AG08395 (cell line): ENCODE measurements around the gene TET1.
"Not testable (repeated sequence)": the region's sequence is repeated elsewhere in the genome, so short reads cannot be mapped to it uniquely, and the experiment has no call there.

Experiments
- DNase-seq: peaks from one replicate; pipeline ENCODE4 v3.0.0; 2012; ENCODE audit warnings: mixed read lengths, low spot score

Gene TET1

DNA sequence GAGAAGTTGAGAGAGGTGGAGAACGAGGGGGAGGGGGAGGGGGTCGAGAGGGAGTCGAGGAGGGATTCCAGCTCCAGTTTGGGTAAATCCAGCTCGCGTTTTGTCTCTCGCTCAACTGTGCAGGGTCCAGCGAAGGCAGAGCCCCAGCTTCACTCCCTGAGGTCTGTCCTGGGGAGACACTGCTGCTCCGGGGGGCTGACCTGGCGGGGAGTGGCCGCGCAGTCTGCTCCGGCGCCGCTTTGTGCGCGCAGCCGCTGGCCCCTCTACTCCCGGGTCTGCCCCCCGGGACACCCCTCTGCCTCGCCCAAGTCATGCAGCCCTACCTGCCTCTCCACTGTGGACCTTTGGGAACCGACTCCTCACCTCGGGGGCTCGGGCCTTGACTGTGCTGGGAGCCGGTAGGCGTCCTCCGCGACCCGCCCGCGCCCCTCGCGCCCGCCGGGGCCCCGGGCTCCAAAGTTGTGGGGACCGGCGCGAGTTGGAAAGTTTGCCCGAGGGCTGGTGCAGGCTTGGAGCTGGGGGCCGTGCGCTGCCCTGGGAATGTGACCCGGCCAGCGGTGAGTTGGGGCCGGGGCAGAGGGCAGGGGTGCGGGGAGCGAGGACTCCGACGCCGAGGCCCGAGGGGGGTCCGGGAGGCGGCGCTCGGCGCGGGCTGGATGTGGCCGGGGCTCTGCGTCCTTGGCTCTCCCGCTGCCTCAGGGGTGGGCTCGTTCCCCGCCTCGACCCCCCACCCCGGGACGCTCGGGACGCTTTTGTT, at the start of gene TET1:
TET1 (plus strand) TSS at position 152 of the 757 bp plus-strand sequence. CDS start 12,002 bp downstream, outside the sequence.
- DNase-seq = peak; percentile 61

DNA sequence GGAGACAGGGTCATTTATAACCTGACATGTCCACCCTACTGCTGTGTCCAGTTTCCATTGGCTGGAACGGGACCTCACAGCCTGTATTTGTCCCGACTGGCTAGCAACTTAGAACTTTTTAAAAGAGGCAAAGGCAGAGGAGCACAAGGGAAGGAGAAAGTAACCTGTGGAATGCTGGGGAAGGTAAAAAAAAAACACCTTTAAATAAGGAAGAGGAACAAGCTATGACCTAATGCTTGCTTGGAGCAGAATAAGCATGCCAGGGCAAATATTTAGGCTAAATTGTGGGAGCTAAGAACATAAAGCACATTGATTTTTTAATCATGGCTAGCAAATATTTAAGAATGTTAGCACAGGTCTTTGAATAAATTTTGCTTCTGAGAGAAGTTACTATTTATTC, 43.9 kb upstream of the TET1 start:
- not testable (repeated sequence) for DNase-seq

DNA sequence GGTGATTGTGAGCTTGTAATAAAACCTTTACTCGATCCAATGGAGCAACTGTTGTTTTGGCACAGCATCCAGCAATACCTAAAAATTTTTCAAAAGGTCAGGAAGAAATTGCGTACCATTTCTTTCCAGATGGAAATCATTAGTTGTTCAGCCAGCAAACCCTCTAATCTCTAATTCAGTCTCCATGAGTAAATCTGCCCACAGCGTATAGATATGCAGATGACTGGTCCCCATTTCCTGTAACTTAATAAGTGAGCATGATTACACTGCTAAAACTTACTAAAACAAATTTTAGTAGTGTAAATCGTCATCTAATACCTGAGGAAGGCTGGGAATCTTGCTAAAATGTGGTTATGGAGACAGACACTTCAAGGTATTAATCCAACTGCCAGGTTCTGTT, 43.4 kb upstream of the TET1 start:
- DNase-seq = peak; percentile 24

DNA sequence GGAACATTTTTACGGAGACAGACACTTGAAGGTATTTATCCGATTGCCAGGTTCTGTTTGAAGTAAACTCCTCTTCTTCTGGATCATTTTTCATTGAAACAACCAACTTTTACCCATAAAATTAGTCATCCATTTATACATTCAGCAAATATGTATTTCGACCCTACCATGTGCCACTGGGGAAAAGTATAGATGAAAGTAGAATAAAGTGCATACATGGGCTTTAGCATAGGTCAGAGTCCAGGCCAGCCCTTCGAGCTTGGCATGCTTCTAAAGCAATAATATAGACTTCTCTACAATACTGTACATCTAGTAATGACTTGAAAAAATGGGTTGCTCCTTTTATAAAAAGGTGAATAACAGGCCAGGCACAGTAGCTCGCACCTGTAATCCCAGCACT, 42.9 kb upstream of the TET1 start:
- no peak for DNase-seq

DNA sequence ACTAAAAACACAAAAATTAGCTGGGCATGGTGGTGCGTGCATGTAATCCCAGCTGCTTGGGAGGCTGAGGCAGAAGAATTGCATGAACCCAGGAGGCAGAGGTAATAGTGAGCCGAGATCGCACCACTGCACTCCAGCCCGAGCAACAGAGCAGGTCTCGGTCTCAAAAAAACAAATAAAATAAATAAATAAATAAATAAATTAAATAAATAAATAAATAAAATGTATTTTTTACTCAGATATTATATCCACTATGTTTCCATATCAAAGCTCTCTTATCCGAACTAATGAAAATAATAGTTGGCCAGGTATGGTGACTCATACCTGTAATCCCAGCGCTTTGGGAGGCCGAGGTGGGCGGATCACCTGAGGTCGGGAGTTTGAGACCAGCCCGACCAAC, 41.5 kb upstream of the TET1 start:
- DNase-seq = not testable (repeated sequence)

DNA sequence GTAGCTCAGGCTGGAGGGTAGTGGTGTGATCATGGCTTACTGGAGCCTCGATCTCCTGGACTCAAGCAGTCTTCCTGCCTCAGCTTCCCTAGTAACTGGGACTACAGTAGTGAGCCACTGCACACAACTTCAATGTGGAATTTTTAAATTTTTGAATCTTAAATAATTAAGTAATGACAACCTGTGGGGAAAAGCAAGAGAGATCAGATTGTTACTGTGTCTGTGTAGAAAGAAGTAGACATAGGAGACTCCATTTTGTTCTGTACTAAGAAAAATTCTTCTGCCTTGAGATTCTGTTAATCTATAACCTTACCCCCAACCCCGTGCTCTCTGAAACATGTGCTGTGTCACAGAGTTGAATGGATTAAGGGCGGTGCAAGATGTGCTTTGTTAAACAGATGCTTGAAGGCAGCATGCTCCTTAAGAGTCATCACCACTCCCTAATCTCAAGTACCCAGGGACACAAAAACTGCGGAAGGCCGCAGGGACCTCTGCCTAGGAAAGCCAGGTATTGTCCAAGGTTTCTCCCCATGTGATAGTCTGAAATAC, 34.6 kb upstream of the TET1 start:
- not testable (repeated sequence) for DNase-seq

DNA sequence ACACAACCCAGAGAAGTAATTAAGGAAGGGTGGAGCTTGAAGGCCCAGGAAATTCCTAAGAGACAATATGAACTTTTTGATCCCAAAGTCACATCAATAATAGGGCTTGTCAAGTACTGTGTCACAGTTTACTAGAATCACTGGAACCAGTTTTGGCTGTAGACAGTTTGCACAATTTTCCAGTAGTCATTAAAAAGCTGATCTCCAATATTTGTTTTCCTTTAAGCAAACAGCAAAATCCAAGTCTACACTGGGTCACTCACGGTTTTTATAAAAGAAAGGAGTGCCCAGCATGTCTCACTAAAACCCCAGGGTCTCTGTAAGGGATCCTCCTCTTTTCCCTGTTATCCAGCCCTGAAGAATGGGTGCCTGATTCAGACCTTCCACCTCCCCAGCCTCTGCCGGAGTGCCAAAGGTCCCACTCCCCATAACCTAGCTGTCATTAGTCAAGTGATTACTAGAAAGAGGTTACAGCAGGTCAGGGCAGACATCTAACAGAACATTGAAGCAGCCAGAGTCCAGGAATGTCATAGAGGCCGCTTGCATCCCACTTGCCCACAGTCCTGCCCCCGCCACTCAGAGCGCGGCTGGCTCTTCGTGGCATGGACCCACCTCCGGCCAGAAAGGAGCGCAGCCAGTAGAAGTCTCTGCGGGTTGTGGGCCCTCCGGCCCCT, 33.4 kb upstream of the TET1 start:
- DNase-seq = no peak

DNA sequence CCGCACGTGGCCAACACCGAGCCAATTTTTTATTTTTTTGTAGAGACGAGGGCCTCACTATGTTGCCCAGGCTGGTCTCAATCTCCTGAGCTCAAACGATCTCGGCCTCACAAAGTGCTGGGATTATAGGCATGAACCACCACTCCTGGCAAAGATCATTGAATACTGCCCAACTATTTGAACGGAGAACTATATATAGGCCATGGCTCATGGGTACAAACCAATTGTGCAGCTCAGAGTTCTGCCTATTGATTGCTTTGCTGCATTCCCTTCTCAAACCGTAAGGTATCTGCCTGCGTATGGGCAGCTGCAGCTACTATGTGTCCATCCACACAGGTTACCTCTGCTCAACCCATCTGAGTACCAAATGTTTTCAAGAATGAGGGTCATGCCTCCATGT, 23.2 kb upstream of the TET1 start:
- no peak for DNase-seq

DNA sequence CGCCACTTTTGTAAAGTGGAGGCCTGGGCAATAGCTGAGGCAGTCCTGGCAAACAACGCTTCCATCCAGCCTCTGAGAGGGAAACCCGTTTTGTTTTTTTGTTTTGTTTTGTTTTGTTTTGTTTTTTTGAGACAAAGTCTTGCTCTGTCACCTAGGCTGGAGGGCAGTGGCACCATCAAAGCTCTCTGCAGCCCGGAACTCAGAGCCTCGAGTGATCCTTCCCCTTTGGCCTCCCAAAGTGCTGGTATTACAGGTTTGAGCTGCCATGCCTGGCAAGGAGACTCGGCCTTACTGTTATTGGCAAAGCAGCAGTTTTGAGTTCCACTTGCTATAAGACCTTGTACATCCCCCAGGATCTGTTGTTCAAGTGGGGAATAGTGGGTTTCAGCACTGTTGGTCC, 22.3 kb upstream of the TET1 start:
- DNase-seq = no peak

DNA sequence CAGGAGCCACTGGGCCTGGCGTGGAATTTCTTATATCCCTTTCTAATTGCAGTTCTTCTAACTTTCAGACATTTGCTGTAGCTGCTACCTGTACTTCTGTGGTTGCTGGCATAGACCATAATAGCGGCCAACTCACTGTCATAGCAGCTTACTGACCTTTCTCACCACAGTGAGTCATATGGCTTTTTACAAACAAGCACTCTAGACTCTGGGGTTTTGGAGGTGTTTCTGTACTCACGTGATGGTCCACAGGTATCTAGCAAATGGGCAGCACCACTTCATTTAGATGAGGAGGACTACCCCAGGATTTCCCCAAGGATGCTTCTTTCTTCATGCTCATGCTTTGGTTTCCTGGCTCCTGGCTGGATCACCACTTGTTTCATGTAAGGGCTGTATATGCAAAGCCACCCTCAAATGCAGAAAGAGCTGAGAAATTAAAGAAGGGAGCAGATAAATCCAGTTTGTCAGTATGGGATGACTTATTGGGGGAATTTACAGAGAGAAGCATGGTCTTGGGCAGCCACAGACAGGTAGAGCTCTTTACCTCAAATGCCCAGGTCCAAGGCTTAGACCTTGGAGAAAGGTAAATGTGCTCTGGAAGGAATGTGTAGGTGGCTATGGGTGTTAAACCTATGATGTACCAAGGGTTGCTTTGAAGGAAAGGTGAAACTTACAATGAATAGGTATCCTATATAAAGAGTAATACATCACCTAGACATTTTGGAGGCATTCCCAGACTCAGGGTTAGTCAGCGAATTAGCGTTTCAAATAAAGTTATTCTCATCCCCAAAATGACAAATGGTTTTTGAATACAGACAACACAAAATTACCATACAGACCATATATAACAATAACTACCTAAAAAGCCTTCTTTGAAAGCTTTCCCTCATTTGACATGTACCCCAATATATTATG, 16.9 kb upstream of the TET1 start:
- DNase-seq = peak; percentile 37

DNA sequence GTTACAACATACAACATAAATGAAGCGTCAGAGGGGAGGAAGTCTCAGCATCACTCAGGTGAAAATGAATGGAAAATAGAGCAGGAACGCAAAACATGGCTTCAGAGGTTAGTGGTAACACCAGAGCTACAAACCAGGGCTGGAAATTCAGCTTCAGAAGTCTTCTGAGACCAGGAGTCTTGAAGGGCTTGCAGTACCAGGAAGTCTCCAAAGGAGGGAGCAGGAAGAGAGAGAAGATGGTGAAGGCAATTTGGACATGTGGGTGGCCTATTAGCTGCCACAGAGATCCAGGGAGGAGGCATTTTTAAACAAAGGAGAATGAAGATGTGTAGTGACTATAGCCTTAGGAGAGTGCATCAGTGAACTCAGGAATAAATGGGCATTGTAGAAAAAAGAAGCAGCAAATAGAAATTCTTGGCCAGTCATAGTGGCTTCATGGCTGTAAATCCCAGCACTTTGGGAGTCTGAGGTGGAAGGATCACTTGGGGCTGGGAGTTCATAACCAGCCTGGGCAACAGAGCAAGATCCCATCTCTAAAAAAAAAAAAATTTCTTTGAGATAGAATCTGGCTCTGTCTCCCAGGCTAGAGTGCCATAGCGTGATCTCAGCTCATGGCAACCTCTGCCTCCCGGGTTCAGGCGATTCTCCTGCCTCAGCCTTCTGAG, 9.3 kb upstream of the TET1 start:
- peak; percentile 83 for DNase-seq

DNA sequence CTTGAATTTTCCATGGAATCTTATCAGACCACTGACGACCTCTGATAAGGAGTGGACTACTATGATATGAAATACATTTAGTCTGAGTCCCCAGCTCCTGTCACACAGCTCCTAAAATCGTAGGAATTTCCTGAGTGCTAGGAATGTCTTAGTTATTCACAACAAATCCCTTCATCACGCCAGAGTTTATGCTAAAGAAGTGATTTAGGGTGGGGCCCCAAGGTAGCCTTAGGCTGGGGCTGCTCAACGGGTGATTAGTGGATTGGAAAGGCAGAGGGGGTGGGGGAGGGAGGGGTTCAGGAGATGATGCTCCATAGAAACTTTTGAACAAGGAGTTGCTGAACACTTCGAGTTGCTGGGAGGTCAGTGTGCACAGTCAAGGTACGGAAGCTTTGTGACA, 7.0 kb upstream of the TET1 start:
- DNase-seq = no peak

DNA sequence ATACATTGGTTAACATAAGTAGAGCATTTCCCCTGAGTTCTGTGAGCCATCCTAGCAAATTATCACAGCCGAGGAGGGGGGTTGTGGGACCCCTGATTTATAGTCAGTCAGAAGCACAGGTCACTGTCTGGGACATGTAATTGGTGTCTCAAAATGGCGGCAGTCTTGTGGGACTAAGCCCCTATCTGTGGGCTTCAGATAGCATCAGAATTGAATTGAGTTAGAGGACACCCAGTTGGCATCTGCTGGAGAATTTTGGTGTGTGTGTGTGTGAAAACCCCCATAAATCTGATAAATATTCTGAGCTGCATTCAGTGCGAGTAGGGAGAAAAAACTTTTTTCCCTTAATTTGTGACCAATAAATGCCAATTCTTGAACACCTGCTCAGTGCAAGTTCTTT, 6.5 kb upstream of the TET1 start:
- no peak for DNase-seq

DNA sequence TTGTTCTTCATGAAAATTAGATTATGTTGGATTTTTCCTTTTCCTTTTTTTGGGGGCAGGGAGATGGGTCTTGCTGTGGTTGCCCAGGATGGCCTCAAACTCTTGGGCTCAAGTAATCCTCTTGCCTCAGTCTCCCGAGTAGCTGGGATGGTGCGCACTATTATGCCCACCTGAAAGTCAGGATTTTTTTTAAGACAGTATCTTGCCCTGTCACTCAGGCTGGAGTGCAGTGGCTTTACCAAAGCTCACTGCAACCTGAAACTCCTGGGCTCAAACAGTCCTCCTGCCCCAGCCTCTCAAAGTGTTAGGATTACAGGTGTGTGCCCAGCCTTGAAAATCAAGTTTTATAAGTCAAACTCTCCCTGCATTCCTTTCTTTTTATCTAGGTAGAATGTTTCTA, 1.7 kb upstream of the TET1 start:
- DNase-seq = no peak

DNA sequence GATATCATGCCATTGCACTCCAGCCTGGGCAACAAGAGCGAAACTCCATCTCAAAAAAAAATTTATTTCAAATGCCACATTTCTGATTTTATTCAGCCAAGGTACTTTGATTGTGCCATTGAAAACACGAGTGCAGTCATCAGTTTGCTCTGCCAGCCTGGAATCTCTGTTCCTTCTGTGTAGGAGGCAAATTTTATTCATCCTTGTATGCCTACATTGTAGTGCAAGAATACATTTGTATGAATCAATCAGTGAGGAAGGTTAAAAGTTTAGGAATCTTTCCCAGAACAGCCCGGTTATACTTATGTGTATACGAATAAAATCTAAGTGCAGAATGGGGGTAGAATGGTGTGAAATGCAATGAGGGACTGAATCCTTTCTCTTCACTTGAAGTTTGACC, 886 bp upstream of the TET1 start:
- no peak for DNase-seq

DNA sequence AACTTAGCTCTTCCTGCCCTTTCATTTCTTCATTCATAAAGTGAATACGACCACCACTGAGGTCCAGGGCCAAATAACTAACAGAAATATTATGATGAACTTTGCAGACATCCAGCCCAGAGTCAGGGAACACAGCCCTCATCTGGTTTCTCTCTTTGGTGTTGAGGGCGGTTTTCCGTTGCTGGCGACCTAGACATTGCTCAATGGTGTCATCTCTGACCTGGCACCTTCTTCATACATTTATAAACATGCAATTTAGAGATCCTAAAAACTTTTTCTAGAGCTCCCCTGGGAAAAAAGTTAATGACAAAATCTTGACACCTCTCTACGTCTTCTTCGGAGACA, 324 bp upstream of the TET1 start:
- DNase-seq = no peak

DNA sequence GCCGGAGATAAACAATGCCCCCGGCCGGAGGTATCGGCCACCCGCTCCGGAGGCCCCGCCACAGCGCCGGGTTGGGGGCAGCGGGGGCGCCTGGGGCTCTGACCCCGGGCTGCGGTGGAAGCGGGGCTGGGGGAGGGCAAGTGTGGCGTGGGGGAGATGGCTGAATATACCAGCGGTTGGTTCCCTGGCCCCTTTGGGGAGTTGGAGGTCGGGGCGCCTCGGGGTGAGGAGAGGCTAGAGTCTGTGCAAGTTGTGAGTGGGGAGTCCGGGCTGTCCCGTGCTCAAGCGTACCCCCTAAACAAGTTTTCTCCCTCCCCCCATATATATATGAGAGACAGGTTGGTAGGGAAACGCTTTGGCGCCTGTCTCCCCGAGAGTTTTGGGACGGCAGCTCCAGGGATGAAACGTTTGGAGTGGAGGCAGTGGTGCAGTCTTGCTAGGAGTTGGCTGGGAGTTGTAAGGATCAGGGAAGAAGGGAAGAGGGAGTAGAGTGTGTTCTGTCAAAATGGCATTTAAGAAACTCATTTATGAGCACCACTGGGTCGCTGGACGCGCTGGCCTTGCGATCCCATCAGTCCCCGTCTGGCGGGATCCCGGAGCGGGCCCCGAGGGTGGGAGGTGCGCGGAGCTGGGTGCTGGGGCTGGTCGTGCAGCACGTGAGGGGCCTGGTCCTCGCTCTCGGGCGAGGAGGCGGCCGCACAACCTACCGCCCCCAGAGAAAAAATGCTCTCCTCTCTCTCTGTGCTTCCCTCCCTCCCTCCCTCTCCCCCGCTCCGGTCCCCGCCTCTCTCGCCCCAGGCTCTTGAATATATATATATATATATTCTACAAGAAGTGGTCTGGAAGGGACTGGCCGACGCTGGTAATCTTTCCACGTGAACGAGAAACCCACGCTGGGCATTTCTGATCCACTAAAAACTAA, 1.1 kb downstream of the TET1 start:
- DNase-seq = peak; percentile 25

DNA sequence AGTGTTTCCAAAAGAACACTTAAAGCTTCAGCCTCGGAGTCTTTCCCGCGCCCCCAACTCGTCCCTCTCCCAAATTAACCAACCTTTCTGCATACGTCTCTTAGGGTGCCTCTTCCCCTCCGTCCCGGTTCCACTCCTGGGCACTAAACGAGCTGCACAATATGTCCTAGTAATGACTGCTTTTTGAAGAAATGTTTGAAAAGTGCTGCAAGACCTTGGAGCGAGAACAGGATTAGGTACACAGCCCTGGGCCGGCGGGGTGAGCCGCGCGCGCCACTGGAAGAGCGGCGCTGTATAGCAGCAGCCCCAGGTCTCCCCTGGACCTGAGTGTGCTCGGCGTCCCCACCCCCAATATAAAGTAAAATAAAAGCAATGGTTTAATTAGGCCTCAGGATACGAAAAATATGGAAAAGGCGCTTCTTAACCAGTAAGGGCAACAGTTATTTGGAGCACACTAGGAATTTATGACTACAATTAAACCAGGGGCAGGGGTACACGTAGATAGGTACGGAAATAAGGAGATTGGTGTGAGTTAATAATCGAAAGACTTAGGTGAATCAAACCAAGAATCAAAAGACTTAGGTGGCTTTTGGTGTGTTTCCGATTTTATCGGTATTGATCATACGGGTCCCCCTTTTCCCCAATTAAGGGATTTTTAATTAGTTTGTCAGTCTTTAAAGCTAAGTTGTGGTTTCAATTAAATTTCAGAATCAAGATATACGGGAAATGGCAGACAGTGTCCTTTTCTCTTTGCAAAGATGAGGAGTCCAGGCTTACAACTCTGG, 1.9 kb downstream of the TET1 start:
- DNase-seq = peak; percentile 8

DNA sequence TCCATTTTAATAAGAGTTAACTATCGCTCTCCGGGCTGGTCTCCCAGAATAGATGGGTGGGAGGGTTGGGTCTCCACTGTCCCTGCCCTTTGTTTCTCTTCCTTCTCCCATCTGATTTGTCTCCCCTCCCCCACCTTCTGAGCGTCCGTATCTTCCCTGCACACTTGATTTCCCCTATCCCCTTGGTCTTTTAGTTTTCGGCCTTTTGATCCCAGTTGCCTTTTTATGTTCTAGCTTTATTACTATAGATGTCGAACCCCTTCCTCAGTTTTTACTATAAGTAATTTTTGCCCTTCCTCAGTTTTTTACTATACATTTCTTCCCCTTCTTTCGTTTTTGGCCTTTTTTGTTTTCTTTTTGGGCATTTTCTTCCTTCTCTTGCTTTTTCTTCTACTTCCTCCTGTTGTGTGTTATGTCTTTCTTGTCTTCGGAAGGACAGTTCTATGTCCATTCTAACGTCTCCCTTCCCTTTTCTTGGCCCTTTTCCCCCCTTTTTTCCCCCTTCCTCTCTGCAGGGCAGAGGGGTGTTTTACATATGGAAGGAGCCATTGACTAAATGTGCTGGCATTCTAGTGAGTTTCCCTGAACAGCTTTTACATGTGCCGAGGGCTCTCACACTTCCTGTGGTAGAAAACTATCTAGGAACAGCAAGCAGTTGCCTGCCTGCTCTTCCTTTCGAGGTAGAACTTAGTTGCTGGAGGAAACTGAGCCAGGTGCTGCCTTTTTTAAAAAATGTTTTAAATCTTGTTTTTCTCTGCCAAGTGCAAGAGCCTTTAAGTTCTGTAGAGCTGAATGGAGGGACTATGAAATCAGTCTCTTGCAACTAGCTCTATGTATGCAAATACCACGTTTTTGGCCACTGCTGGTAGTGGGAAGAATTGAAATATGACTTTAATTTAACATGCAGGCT, 2.8 kb downstream of the TET1 start:
- DNase-seq = peak; percentile 40
